OCI-LY1 (cell line): ENCODE data around the gene SYNGR2.

Experiments used
- H2AFZ ChIP-seq: fragments of 200-600 bp; sonication (generic), shearing (Covaris generic); 2 replicates; pipeline ENCODE4 v1.6.0; 2014; ENCODE audit warnings: antibody characterized with exemption, mild to moderate bottlenecking, low read length
- H3F3A ChIP-seq: fragments of 200-600 bp; sonication (generic), shearing (Covaris generic); 2 replicates; pipeline ENCODE4 v1.6.0; 2014; ENCODE audit warnings: mild to moderate bottlenecking, antibody characterized with exemption, low read length, moderate library complexity; ENCODE audit not compliant: insufficient read depth
- H3K27ac ChIP-seq: fragments of 200-600 bp; sonication (generic); 2 replicates; pipeline ENCODE4 v1.5.1; 2014; ENCODE audit warnings: low read length, mixed run types, mild to moderate bottlenecking, low read depth; ENCODE audit not compliant: poor library complexity, severe bottlenecking
- H3K27me3 ChIP-seq: fragments of 200-600 bp; sonication (generic); 2 replicates; pipeline ENCODE4 v1.6.0; 2014; ENCODE audit warnings: antibody characterized with exemption, mild to moderate bottlenecking, low read length, moderate library complexity; ENCODE audit not compliant: insufficient read depth
- H3K36me3 ChIP-seq: fragments of 200-600 bp; sonication (generic); 2 replicates; pipeline ENCODE4 v1.6.1; 2014; ENCODE audit warnings: mild to moderate bottlenecking, antibody characterized with exemption, low read length, moderate library complexity, mixed read lengths; ENCODE audit not compliant: insufficient read depth
- H3K4me1 ChIP-seq: fragments of 200-600 bp; sonication (generic); 2 replicates; pipeline ENCODE4 v1.5.1; 2014; ENCODE audit warnings: mild to moderate bottlenecking, low read length, moderate library complexity; ENCODE audit not compliant: insufficient read depth, severe bottlenecking
- H3K4me2 ChIP-seq: fragments of 200-600 bp; sonication (generic), shearing (Covaris generic); 2 replicates; pipeline ENCODE4 v1.6.1; 2014; ENCODE audit warnings: low read length
- H3K4me3 ChIP-seq: fragments of 200-600 bp; sonication (generic); 2 replicates; pipeline ENCODE4 v1.5.1; 2014; ENCODE audit warnings: low read length, low read depth, mild to moderate bottlenecking, mixed read lengths; ENCODE audit not compliant: poor library complexity, severe bottlenecking
- H3K79me2 ChIP-seq: fragments of 200-600 bp; shearing (Covaris generic); 2 replicates; pipeline ENCODE4 v1.6.1; 2016; ENCODE audit warnings: mixed run types, low read length, mixed read lengths; ENCODE audit not compliant: insufficient read depth
- H3K9ac ChIP-seq: fragments of 200-600 bp; sonication (generic), shearing (Covaris generic); 2 replicates; pipeline ENCODE4 v1.6.1; 2014; ENCODE audit warnings: mild to moderate bottlenecking, low read length, mixed read lengths
- H3K9me2 ChIP-seq: fragments of 200-600 bp; sonication (generic), shearing (Covaris generic); 2 replicates; pipeline ENCODE4 v1.6.1; 2014; ENCODE audit warnings: low read depth, mild to moderate bottlenecking, low read length, mixed read lengths
- H3K9me3 ChIP-seq: fragments of 200-600 bp; shearing (Covaris generic); 2 replicates; pipeline ENCODE4 v1.6.1; 2014; ENCODE audit warnings: low read length, mixed read lengths
- H4K20me1 ChIP-seq: fragments of 200-600 bp; sonication (generic), shearing (Covaris generic); 2 replicates; pipeline ENCODE4 v1.6.0; 2016; ENCODE audit warnings: mild to moderate bottlenecking, low read length; ENCODE audit not compliant: insufficient read depth
- CTCF ChIP-seq: fragments of 200-600 bp; sonication (generic), shearing (Covaris generic); IDR thresholded peaks from 2 replicates; pipeline ENCODE4 v1.5.1; 2017; ENCODE audit warnings: mild to moderate bottlenecking, antibody characterized with exemption, low read length, moderate library complexity, mixed read lengths
- EZH2 ChIP-seq: fragments of 200-600 bp; sonication (generic), shearing (Covaris generic); IDR thresholded peaks from 2 replicates; pipeline ENCODE4 v1.8.0; 2017; ENCODE audit warnings: borderline replicate concordance, mixed run types, mild to moderate bottlenecking, antibody characterized with exemption, low read length, moderate library complexity, mixed read lengths

SYNGR2 gene

GRCh38 chr17:78206298-78206697 is 37.9 kb downstream of the SYNGR2 start:
- H3K9ac ChIP-seq: no peak overlapping the region
- H3K36me3 ChIP-seq: peaks cover 56% of the 10 kb centered on the region
- H3K9me3 ChIP-seq: no peaks in the 10 kb centered on the region

GRCh38 chr17:78208486-78208885 is 40.1 kb downstream of the SYNGR2 start:
- H3K4me3 ChIP-seq: no peak overlapping the region
- H3K9ac ChIP-seq: no peak overlapping the region
- H2AFZ ChIP-seq: no peak overlapping the region
- H3K27ac ChIP-seq: no peak overlapping the region
- no peaks in the 10 kb centered on the region for H4K20me1 ChIP-seq
- H3K4me1 ChIP-seq: no peaks in the 10 kb centered on the region
- no peaks in the 10 kb centered on the region for H3K9me2 ChIP-seq
- peaks cover 40% of the 10 kb centered on the region for H3K36me3 ChIP-seq
- H3K27me3 ChIP-seq: no peaks in the 10 kb centered on the region
- no peaks in the 10 kb centered on the region for H3F3A ChIP-seq
- H3K9me3 ChIP-seq: no peaks in the 10 kb centered on the region
- H3K4me2 ChIP-seq: no peak overlapping the region
- TF ChIP-seq EZH2 (no peak), CTCF (no peak)
- H3K79me2 ChIP-seq: no peaks in the 10 kb centered on the region

More at GRCh38 chr17:78206298-78206697, 37.9 kb downstream of the SYNGR2 start:
- H3K27ac ChIP-seq: no peak overlapping the region
- no peak for TF ChIP-seq EZH2
- 0 out of 2 replicates have a peak, but pooled peaks have one; percentile 14 for TF ChIP-seq CTCF
- no peak overlapping the region for H3K4me3 ChIP-seq
- H3K4me2 ChIP-seq: no peak overlapping the region
- no peaks in the 10 kb centered on the region for H3K27me3 ChIP-seq
- no peaks in the 10 kb centered on the region for H3K9me2 ChIP-seq
- no peaks in the 10 kb centered on the region for H3K79me2 ChIP-seq
- H3F3A ChIP-seq: no peaks in the 10 kb centered on the region
- no peak overlapping the region for H2AFZ ChIP-seq
- H3K4me1 ChIP-seq: no peaks in the 10 kb centered on the region
- no peaks in the 10 kb centered on the region for H4K20me1 ChIP-seq

GRCh38 chr17:78210111-78210510 is 41.7 kb downstream of the SYNGR2 start:
- Histone ChIP-seq H3K4me2 (no peak overlapping the region), H3K27ac (no peak overlapping the region), H3K4me1 (peaks cover 6% of the 10 kb centered on the region), H3K9me3 (no peaks in the 10 kb centered on the region), H3K79me2 (peaks cover 9% of the 10 kb centered on the region), H3K4me3 (no peak overlapping the region), H3K27me3 (no peaks in the 10 kb centered on the region), H3K9me2 (no peaks in the 10 kb centered on the region), H4K20me1 (no peaks in the 10 kb centered on the region), H3K36me3 (peaks cover 29% of the 10 kb centered on the region), H3K9ac (no peak overlapping the region), H3F3A (no peaks in the 10 kb centered on the region), H2AFZ (no peak overlapping the region)
- TF ChIP-seq EZH2 (no peak), CTCF (no peak)
